Endothelial cell of umbilical vein (primary cell): Measurements from ENCODE around the gene RUNX2.

ENCODE experiments used
- CTCF ChIP-seq, 2 donors: IDR thresholded peaks; 1 replicate in 1 of 2; 2 replicates in 1 of 2; pipeline ENCODE4 v1.5.1; 2011; ENCODE audit warnings: low read length in 2 of 2, mild to moderate bottlenecking in 2 of 2, moderate library complexity in 2 of 2, control low read depth in 1 of 2, inconsistent platforms in 1 of 2, low read depth in 1 of 2; ENCODE audit not compliant: insufficient read depth in 1 of 2; ENCODE audit errors: extremely low read depth in 1 of 2
- MAX ChIP-seq: IDR thresholded peaks from 2 replicates; pipeline ENCODE4 v1.6.1; 2011; ENCODE audit not compliant: insufficient read depth, insufficient read length

- TF ChIP-seq CTCF (IDR thresholded peaks at IDR 0.05; ENCODE audit: extremely low read depth in 1 of 2, insufficient read depth in 1 of 2, low read depth in 1 of 2, low read length in 2 of 2) (no peak), MAX (no peak)
These were observed 152.0 kb downstream of the RUNX2 start for GRCh38 chr6:45479834-45480751.
